ENCODE data around the gene MOAP1.

The MOAP1 gene

DNA sequence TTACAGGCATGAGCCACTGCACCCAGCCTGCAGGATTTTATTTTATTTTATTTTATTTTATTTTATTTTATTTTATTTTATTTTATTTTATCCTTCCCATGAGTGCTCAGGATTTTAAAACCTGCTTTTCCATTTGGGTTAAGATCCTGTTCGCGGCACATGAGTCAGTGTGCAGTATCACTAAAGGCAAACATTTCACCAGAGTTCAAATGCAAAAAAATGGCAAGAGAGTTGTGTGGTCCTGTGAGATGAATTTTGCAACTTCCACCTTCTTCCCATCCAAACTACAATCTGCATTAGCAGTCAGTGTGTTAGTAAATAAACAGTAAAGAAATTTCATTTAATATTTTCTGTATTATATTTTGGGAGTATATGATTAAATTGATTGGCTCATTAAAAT lies 29.0 kb downstream of the MOAP1 start:
- H3K4ac ChIP-seq (ENCODE audit: low read depth in 1 of 2, low read length in 2 of 2): no peak overlapping the region
- H2BK12ac ChIP-seq (ENCODE audit: low read length in 2 of 2): no peak overlapping the region
- H4K8ac ChIP-seq (ENCODE audit: low read length): no peak overlapping the region
- no peak overlapping the region for H3K18ac ChIP-seq (ENCODE audit: low read depth in 1 of 2, low read length in 2 of 2)
- H3K27me3 ChIP-seq (ENCODE audit: control insufficient read depth in 1 of 2, insufficient read depth in 1 of 2, low read length in 2 of 2): no peaks in the 10 kb centered on the region
- H4K91ac ChIP-seq (ENCODE audit: low read length): no peak overlapping the region
- no peak overlapping the region for H3K4me3 ChIP-seq (ENCODE audit: insufficient read depth in 1 of 2, low read depth in 1 of 2, low read length in 2 of 2)
- no peak overlapping the region for H2AK5ac ChIP-seq (ENCODE audit: low read length, severe bottlenecking)
- H3K14ac ChIP-seq (ENCODE audit: low read length in 2 of 2): no peak overlapping the region
- H3K9me3 ChIP-seq (ENCODE audit: control insufficient read depth, low read length): no peaks in the 10 kb centered on the region
- no peak overlapping the region for H2AFZ ChIP-seq (ENCODE audit: low read depth, low read length)
- H2BK15ac ChIP-seq (ENCODE audit: low read depth, poor library complexity, severe bottlenecking): no peak overlapping the region
- H2BK5ac ChIP-seq (ENCODE audit: low read depth, low read length, poor library complexity, severe bottlenecking): no peak overlapping the region
- H3K4me2 ChIP-seq (ENCODE audit: low read length, poor library complexity, severe bottlenecking): no peak overlapping the region
- peaks cover 3% of the 10 kb centered on the region for H3K4me1 ChIP-seq (ENCODE audit: control insufficient read depth, insufficient read depth, low read depth, low read length)
- no peaks in the 10 kb centered on the region for H3K36me3 ChIP-seq (ENCODE audit: control insufficient read depth in 1 of 2, insufficient read depth in 2 of 2, low read depth in 1 of 2, low read length in 2 of 2)
- DNase-seq: no peak
- no peak overlapping the region for H3K9ac ChIP-seq (ENCODE audit: low read length)
- WGBS: 100% methylated on average over 2 of the region's 2 CpGs
- H3K27ac ChIP-seq (ENCODE audit: low read length, poor library complexity, severe bottlenecking): no peak overlapping the region
- H2BK120ac ChIP-seq (ENCODE audit: low read depth, low read length): no peak overlapping the region
- no peak overlapping the region for H3K23ac ChIP-seq (ENCODE audit: low read length in 2 of 2)
- H3K79me1 ChIP-seq (replicated peaks; ENCODE audit: low read length, poor library complexity, severe bottlenecking): no peaks in the 10 kb centered on the region

DNA sequence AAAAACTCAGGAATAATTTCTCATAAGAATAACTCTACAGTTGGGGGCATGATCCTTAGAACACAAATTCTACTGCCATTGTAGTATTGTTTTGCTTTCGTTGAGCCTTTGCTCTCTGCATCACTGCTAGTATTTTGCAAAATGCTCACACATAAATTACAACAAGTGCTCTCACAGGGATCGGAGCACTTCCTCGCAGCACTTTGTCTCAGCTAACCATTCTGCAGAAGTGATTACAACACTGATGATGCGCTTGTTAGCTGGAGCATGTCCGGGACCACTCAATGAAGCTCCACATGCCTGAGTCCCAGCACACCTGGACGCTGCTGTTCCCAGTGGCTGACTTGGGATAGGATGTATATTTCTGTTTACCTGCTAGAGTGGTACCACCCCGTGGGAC lies 31.6 kb downstream of the MOAP1 start:
- H3K14ac ChIP-seq (ENCODE audit: low read length in 2 of 2): no peak overlapping the region
- no peak overlapping the region for H2AFZ ChIP-seq (ENCODE audit: low read depth, low read length)
- H3K18ac ChIP-seq (ENCODE audit: low read depth in 1 of 2, low read length in 2 of 2): no peak overlapping the region
- H2BK15ac ChIP-seq (ENCODE audit: low read depth, poor library complexity, severe bottlenecking): no peak overlapping the region
- H2BK12ac ChIP-seq (ENCODE audit: low read length in 2 of 2): no peak overlapping the region
- H3K4me1 ChIP-seq (ENCODE audit: control insufficient read depth, insufficient read depth, low read depth, low read length): peaks cover 4% of the 10 kb centered on the region
- no peak overlapping the region for H3K4ac ChIP-seq (ENCODE audit: low read depth in 1 of 2, low read length in 2 of 2)
- no peak overlapping the region for H4K91ac ChIP-seq (ENCODE audit: low read length)
- no peak overlapping the region for H3K27ac ChIP-seq (ENCODE audit: low read length, poor library complexity, severe bottlenecking)
- no peaks in the 10 kb centered on the region for H3K9me3 ChIP-seq (ENCODE audit: control insufficient read depth, low read length)
- peaks cover 0 to 4% of the 10 kb centered on the region in 2 experiments for H3K27me3 ChIP-seq (ENCODE audit: control insufficient read depth in 1 of 2, insufficient read depth in 1 of 2, low read length in 2 of 2)
- H3K23ac ChIP-seq (ENCODE audit: low read length in 2 of 2): no peak overlapping the region
- H3K79me1 ChIP-seq (replicated peaks; ENCODE audit: low read length, poor library complexity, severe bottlenecking): no peaks in the 10 kb centered on the region
- H3K9ac ChIP-seq (ENCODE audit: low read length): no peak overlapping the region
- H4K8ac ChIP-seq (ENCODE audit: low read length): no peak overlapping the region
- H2AK5ac ChIP-seq (ENCODE audit: low read length, severe bottlenecking): no peak overlapping the region
- H3K36me3 ChIP-seq (ENCODE audit: control insufficient read depth in 1 of 2, insufficient read depth in 2 of 2, low read depth in 1 of 2, low read length in 2 of 2): no peaks in the 10 kb centered on the region
- no peak overlapping the region for H3K4me2 ChIP-seq (ENCODE audit: low read length, poor library complexity, severe bottlenecking)
- no peak overlapping the region for H2BK120ac ChIP-seq (ENCODE audit: low read depth, low read length)
- WGBS: 81% methylated on average over 5 of the region's 7 CpGs
- H2BK5ac ChIP-seq (ENCODE audit: low read depth, low read length, poor library complexity, severe bottlenecking): no peak overlapping the region
- no peak for DNase-seq
- H3K4me3 ChIP-seq (ENCODE audit: insufficient read depth in 1 of 2, low read depth in 1 of 2, low read length in 2 of 2): no peak overlapping the region

DNA sequence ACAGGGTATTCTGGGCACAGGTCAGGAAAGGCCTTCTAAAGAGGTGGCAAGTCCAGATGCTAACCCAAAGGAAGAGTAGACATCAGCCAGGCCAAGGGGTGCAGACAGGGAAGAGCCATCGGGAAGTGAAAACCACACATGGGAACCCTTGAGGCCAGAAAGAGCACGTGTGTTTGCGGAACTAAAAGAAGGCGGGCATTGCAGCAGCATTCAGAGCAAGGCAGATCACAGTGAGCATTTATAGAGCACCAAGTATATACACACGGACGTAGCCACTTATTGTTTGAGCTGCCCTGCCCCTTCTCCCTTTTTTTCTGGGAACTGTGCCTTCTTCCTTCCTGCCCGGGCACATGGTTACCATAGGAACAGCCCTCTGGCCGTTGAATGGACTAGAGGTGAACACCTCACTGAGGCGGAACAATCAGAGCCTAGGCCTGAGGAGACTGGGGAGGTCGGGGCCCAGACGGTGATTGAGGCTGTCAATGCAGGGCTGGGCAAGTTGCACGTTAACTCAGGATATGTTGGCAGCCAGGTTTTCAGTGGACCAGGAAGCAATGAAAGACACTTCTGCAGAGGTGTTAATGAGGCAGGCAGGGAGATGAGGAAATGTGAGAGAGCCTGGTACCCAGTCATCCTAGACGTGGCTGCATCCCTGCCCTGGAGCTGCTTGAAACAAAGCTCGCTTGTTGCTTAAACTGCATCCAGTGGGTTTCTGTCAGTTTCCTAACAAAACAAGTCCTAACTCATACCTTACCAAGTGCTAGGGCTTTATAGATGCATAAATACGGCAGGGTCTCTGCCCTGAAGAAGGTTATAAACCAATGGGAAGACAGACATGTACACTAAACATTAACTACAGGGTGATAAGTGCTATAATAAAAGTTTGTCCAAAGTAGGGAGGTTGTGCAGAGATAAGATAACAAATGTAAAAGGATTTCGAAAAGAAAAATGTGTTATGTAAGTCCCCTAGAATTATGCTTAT lies 34.2 kb downstream of the MOAP1 start:
- no peak for DNase-seq
- Histone ChIP-seq H2AFZ (ENCODE audit: low read depth, low read length) (no peak overlapping the region), H3K14ac (ENCODE audit: low read length in 2 of 2) (no peak overlapping the region), H2BK12ac (ENCODE audit: low read length in 2 of 2) (no peak overlapping the region), H3K4ac (ENCODE audit: low read depth in 1 of 2, low read length in 2 of 2) (no peak overlapping the region), H2BK15ac (ENCODE audit: low read depth, poor library complexity, severe bottlenecking) (no peak overlapping the region), H3K4me1 (ENCODE audit: control insufficient read depth, insufficient read depth, low read depth, low read length) (peaks cover 4% of the 10 kb centered on the region), H3K9me3 (ENCODE audit: control insufficient read depth, low read length) (no peaks in the 10 kb centered on the region), H3K23ac (ENCODE audit: low read length in 2 of 2) (no peak overlapping the region), H3K27ac (ENCODE audit: low read length, poor library complexity, severe bottlenecking) (no peak overlapping the region), H4K8ac (ENCODE audit: low read length) (no peak overlapping the region), H3K36me3 (ENCODE audit: control insufficient read depth in 1 of 2, insufficient read depth in 2 of 2, low read depth in 1 of 2, low read length in 2 of 2) (no peaks in the 10 kb centered on the region), H2BK120ac (ENCODE audit: low read depth, low read length) (no peak overlapping the region), H3K27me3 (ENCODE audit: control insufficient read depth in 1 of 2, insufficient read depth in 1 of 2, low read length in 2 of 2) (peaks cover 0 to 9% of the 10 kb centered on the region in 2 experiments), H3K79me1 (replicated peaks; ENCODE audit: low read length, poor library complexity, severe bottlenecking) (no peaks in the 10 kb centered on the region), H3K4me3 (ENCODE audit: insufficient read depth in 1 of 2, low read depth in 1 of 2, low read length in 2 of 2) (no peak overlapping the region), H2AK5ac (ENCODE audit: low read length, severe bottlenecking) (no peak overlapping the region), H3K4me2 (ENCODE audit: low read length, poor library complexity, severe bottlenecking) (no peak overlapping the region), H2BK5ac (ENCODE audit: low read depth, low read length, poor library complexity, severe bottlenecking) (no peak overlapping the region), H4K91ac (ENCODE audit: low read length) (no peak overlapping the region), H3K9ac (ENCODE audit: low read length) (no peak overlapping the region), H3K18ac (ENCODE audit: low read depth in 1 of 2, low read length in 2 of 2) (no peak overlapping the region)
- 71% methylated on average over 14 of the region's 16 CpGs for WGBS

DNA sequence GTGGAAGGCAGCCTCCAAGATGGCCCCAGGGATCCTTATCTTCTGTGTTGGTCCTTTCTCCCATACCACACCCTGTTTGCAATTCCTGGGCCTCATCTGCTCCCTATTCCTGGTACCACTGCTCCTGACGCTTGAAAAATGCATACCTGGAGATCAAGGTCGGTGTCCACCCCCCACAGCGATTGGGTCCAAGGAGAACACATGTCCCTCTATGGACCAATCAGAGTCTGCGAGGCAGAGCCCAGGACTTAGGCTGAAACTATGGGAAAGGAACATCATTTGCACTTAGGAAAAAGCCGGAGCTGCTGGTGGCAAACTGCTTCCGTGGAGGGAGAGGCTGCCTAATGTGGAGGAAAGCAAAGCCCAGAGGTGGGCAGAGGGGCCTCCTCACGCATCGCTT lies 35.7 kb downstream of the MOAP1 start:
- H3K27ac ChIP-seq (ENCODE audit: low read length, poor library complexity, severe bottlenecking): no peak overlapping the region
- H3K4me1 ChIP-seq (ENCODE audit: control insufficient read depth, insufficient read depth, low read depth, low read length): peaks cover 4% of the 10 kb centered on the region
- no peak overlapping the region for H3K4ac ChIP-seq (ENCODE audit: low read depth in 1 of 2, low read length in 2 of 2)
- WGBS: 90% methylated on average over 8 of the region's 8 CpGs
- no peak for DNase-seq
- H3K27me3 ChIP-seq (ENCODE audit: control insufficient read depth in 1 of 2, insufficient read depth in 1 of 2, low read length in 2 of 2): peaks cover 0 to 13% of the 10 kb centered on the region in 2 experiments
- H2BK5ac ChIP-seq (ENCODE audit: low read depth, low read length, poor library complexity, severe bottlenecking): no peak overlapping the region
- H3K9ac ChIP-seq (ENCODE audit: low read length): no peak overlapping the region
- H2BK120ac ChIP-seq (ENCODE audit: low read depth, low read length): no peak overlapping the region
- no peaks in the 10 kb centered on the region for H3K79me1 ChIP-seq (replicated peaks; ENCODE audit: low read length, poor library complexity, severe bottlenecking)
- no peak overlapping the region for H4K91ac ChIP-seq (ENCODE audit: low read length)
- H2BK12ac ChIP-seq (ENCODE audit: low read length in 2 of 2): no peak overlapping the region
- H3K4me3 ChIP-seq (ENCODE audit: insufficient read depth in 1 of 2, low read depth in 1 of 2, low read length in 2 of 2): no peak overlapping the region
- H3K9me3 ChIP-seq (ENCODE audit: control insufficient read depth, low read length): no peaks in the 10 kb centered on the region
- no peak overlapping the region for H4K8ac ChIP-seq (ENCODE audit: low read length)
- no peak overlapping the region for H2AK5ac ChIP-seq (ENCODE audit: low read length, severe bottlenecking)
- H3K4me2 ChIP-seq (ENCODE audit: low read length, poor library complexity, severe bottlenecking): no peak overlapping the region
- H2AFZ ChIP-seq (ENCODE audit: low read depth, low read length): no peak overlapping the region
- H3K23ac ChIP-seq (ENCODE audit: low read length in 2 of 2): no peak overlapping the region
- no peaks in the 10 kb centered on the region for H3K36me3 ChIP-seq (ENCODE audit: control insufficient read depth in 1 of 2, insufficient read depth in 2 of 2, low read depth in 1 of 2, low read length in 2 of 2)
- H3K14ac ChIP-seq (ENCODE audit: low read length in 2 of 2): no peak overlapping the region
- H3K18ac ChIP-seq (ENCODE audit: low read depth in 1 of 2, low read length in 2 of 2): no peak overlapping the region
- no peak overlapping the region for H2BK15ac ChIP-seq (ENCODE audit: low read depth, poor library complexity, severe bottlenecking)
